SU-DHL-6 (cell line): ENCODE measurements around the gene MEDAG.

Experiments used
- CTCF ChIP-seq: fragments of 200-600 bp; sonication (generic); IDR thresholded peaks from one replicate; pipeline ENCODE4 v1.5.1; 2017; ENCODE audit warnings: antibody characterized with exemption, mild to moderate bottlenecking, low read length, moderate library complexity; ENCODE audit not compliant: insufficient read depth, poor library complexity, severe bottlenecking
- EZH2phosphoT487 ChIP-seq: fragments of 200-600 bp; sonication (generic), shearing (Covaris generic); conservative IDR thresholded peaks from 2 replicates; pipeline ENCODE4 v1.6.1; 2018; ENCODE audit warnings: mild to moderate bottlenecking, antibody characterized with exemption, low read length, moderate library complexity, mixed read lengths

GRCh38 chr13:30898678-30899241 is 7.3 kb upstream of the MEDAG start:
- TF ChIP-seq CTCF (no peak), EZH2phosphoT487 (no peak)
